PC-3 (cell line): ENCODE data around the gene PSG6. TPM values are rescaled to one million over a fixed set of nuclear protein-coding genes. Genes with fewer than 3 reads are reported as not detected.
"Not testable (repeated sequence)": the region's sequence is repeated elsewhere in the genome, so short reads cannot be mapped to it uniquely, and the experiment has no call there.

Experiments
- ATAC-seq: fragments of 200-7000 bp; cut with Tn5 transposase; 2 replicates; pipeline ENCODE4 v1.9.1; 2020; ENCODE audit warnings: mild to moderate bottlenecking, moderate library complexity
- BruUV-seq: library from RNA; stranded (reverse); fragments of 400-500 nt; replicated peaks from 2 replicates; lab custom pipeline; 2021; lab: Mats Ljungman, UMichigan
- CTCF ChIA-PET: fragments of 300-600 bp; sonication (Branson Sonifier 250); formaldehyde crosslinking; loops from one replicate; lab custom pipeline; 2022; ENCODE audit warnings: antibody characterized with exemption; lab: Charles Lee
- POLR2A ChIA-PET: fragments of 300-600 bp; sonication (Branson Sonifier 250); formaldehyde crosslinking; loops from one replicate; lab custom pipeline; 2022; ENCODE audit warnings: antibody characterized with exemption; ENCODE audit not compliant: unreplicated experiment; lab: Charles Lee
- DNase-seq: peaks from one replicate; pipeline ENCODE4 v3.0.0-alpha.2; 2015
- H2AFZ ChIP-seq: fragments of 300-600 bp; sonication (generic); 2 replicates; pipeline ENCODE4 v1.6.0; 2016; ENCODE audit warnings: antibody characterized with exemption, low read length
- H3F3A ChIP-seq: fragments of 300-600 bp; sonication (generic); one replicate; pipeline ENCODE4 v1.6.0; 2017; ENCODE audit warnings: antibody characterized with exemption, low read length, control low read depth, mild to moderate bottlenecking; ENCODE audit not compliant: unreplicated experiment
- H3K27ac ChIP-seq: fragments of 300-600 bp; sonication (generic); 2 replicates; pipeline ENCODE4 v1.5.1; 2016; ENCODE audit warnings: mild to moderate bottlenecking, low read length
- H3K27me3 ChIP-seq: fragments of 300-600 bp; sonication (generic); 2 replicates; pipeline ENCODE4 v1.6.1; 2016; ENCODE audit warnings: low read length, mixed read lengths
- H3K36me3 ChIP-seq: fragments of 300-600 bp; sonication (generic); 2 replicates; pipeline ENCODE4 v1.6.1; 2016; ENCODE audit warnings: low read depth, mixed run types, low read length, mixed read lengths
- H3K4me1 ChIP-seq: fragments of 300-600 bp; sonication (generic); 2 replicates; pipeline ENCODE4 v1.5.1; 2016; ENCODE audit warnings: low read length; ENCODE audit not compliant: insufficient read depth
- H3K4me2 ChIP-seq: fragments of 300-600 bp; sonication (generic); 2 replicates; pipeline ENCODE4 v1.6.0; 2016; ENCODE audit warnings: low read length
- H3K4me3 ChIP-seq: fragments of 300-600 bp; sonication (generic); 2 replicates; pipeline ENCODE4 v1.5.1; 2016; ENCODE audit warnings: mild to moderate bottlenecking, low read length, mixed read lengths
- H3K79me2 ChIP-seq: fragments of 300-600 bp; sonication (generic); 2 replicates; pipeline ENCODE4 v1.6.1; 2017; ENCODE audit warnings: low read length, mixed read lengths
- H3K9ac ChIP-seq: fragments of 300-600 bp; sonication (generic); 2 replicates; pipeline ENCODE4 v1.6.0; 2016; ENCODE audit warnings: mild to moderate bottlenecking, low read length
- H3K9me2 ChIP-seq: fragments of 300-600 bp; sonication (generic); replicated peaks from 2 replicates; pipeline ENCODE4 v1.6.1; 2016; ENCODE audit warnings: mixed run types, low read length, mixed read lengths
- H3K9me3 ChIP-seq: fragments of 300-600 bp; sonication (generic); 2 replicates; pipeline ENCODE4 v1.6.1; 2016; ENCODE audit warnings: low read length, mixed read lengths
- H4K20me1 ChIP-seq: fragments of 300-600 bp; sonication (generic); 2 replicates; pipeline ENCODE4 v1.6.1; 2016; ENCODE audit warnings: low read length, mixed read lengths
- CTCF ChIP-seq: fragments of 300-600 bp; sonication (generic); conservative IDR thresholded peaks from 2 replicates; pipeline ENCODE4 v1.5.1; 2017; ENCODE audit warnings: antibody characterized with exemption, low read depth, mild to moderate bottlenecking, low read length
- EZH2 ChIP-seq: fragments of 300-600 bp; sonication (generic); IDR thresholded peaks from one replicate; pipeline ENCODE4 v1.6.1; 2017; ENCODE audit warnings: antibody characterized with exemption, mild to moderate bottlenecking, low read length; ENCODE audit not compliant: unreplicated experiment
- intact Hi-C: fragments of 100-400 bp; cut with micrococcal nuclease; formaldehyde crosslinking; loops from 2 replicates; pipeline ENCODE4 v1.9.0; 2023
- total RNA-seq: library from RNA; depleted of rRNA; stranded (reverse); fragments of >200 nt; gene quantifications from 2 replicates; pipeline ENCODE4 v1.2.3, GENCODE V29; 2014

PSG6 gene
- total RNA-seq, 1 experiment from 2014 or later, result not detected

- no TSS peak for BruUV-seq
- H3K9me3 ChIP-seq, result no peaks in the 10 kb centered on the region
- no peak overlapping the region for H2AFZ ChIP-seq
- ATAC-seq (no peak), DNase-seq (peak; percentile 44)
- no peaks in the 10 kb centered on the region for H3K36me3 ChIP-seq
- ChIA-PET CTCF (no interaction called here), POLR2A (no interaction called here)
- H4K20me1 ChIP-seq, result no peaks in the 10 kb centered on the region
- no peaks in the 10 kb centered on the region for H3K4me1 ChIP-seq
- intact Hi-C loops, result no loop called here
- no peak overlapping the region for H3K4me2 ChIP-seq
- no peaks in the 10 kb centered on the region for H3K27me3 ChIP-seq
- no peak overlapping the region for H3K4me3 ChIP-seq
- H3K79me2 ChIP-seq, result no peaks in the 10 kb centered on the region
- H3K9me2 ChIP-seq, result no peaks in the 10 kb centered on the region
- TF ChIP-seq CTCF (peak; percentile 54), EZH2 (no peak)
- H3F3A ChIP-seq, result no peaks in the 10 kb centered on the region
- no peak overlapping the region for H3K27ac ChIP-seq
- H3K9ac ChIP-seq, result no peak overlapping the region
Measured at GRCh38 chr19:42942187-42942789, 24.6 kb upstream of the PSG6 start.

- ATAC-seq, POLR2A ChIA-PET: not testable (repeated sequence)
Measured at GRCh38 chr19:42937107-42937506, 19.4 kb upstream of the PSG6 start, which contains the start of gene PSG7. TSS of gene PSG7 (minus strand) at chr19:42937207. CDS start at chr19:42937076, 131 bp downstream.

GRCh38 chr19:42934726-42935125 is 17.0 kb upstream of the PSG6 start:
- H3K36me3 ChIP-seq, DNase-seq, H2AFZ ChIP-seq, H3K4me1 ChIP-seq, H3K9me3 ChIP-seq, H3K27me3 ChIP-seq, H3K9me2 ChIP-seq, H3K4me3 ChIP-seq, H3F3A ChIP-seq, H3K27ac ChIP-seq, ATAC-seq, POLR2A ChIA-PET, BruUV-seq, H4K20me1 ChIP-seq, H3K4me2 ChIP-seq, H3K9ac ChIP-seq, CTCF ChIA-PET, H3K79me2 ChIP-seq: not testable (repeated sequence)
- intact Hi-C loops, result loop anchor here (5.0 kb wide), 1 partner anchor 98 kb away; no protein-coding TSS in a partner anchor

More at GRCh38 chr19:42937107-42937506, 19.4 kb upstream of the PSG6 start, which contains the start of gene PSG7:
- H3K9ac ChIP-seq, intact Hi-C loops, H3K36me3 ChIP-seq, H3F3A ChIP-seq, H3K27ac ChIP-seq, H3K27me3 ChIP-seq, H2AFZ ChIP-seq, H3K9me3 ChIP-seq, H3K4me1 ChIP-seq, BruUV-seq, DNase-seq, H4K20me1 ChIP-seq, H3K79me2 ChIP-seq, H3K4me2 ChIP-seq, CTCF ChIA-PET, H3K9me2 ChIP-seq, H3K4me3 ChIP-seq: not testable (repeated sequence)

- H3K36me3 ChIP-seq, ATAC-seq, H3K9me3 ChIP-seq: not testable (repeated sequence)
Measured at GRCh38 chr19:42934183-42934582, 16.5 kb upstream of the PSG6 start.

GRCh38 chr19:42933412-42933811 is 15.7 kb upstream of the PSG6 start:
- H4K20me1 ChIP-seq, CTCF ChIA-PET, H2AFZ ChIP-seq, H3K4me1 ChIP-seq, DNase-seq, POLR2A ChIA-PET, ATAC-seq, H3K36me3 ChIP-seq, H3K27me3 ChIP-seq, H3F3A ChIP-seq, H3K4me2 ChIP-seq, H3K4me3 ChIP-seq, BruUV-seq, H3K79me2 ChIP-seq, H3K9me2 ChIP-seq, H3K9ac ChIP-seq, H3K9me3 ChIP-seq: not testable (repeated sequence)
- peak overlapping the region; percentile 29; the same call in 1 of the 2 replicates for H3K27ac ChIP-seq
- intact Hi-C loops, result loop anchor here (5.0 kb wide), 1 partner anchor 99 kb away; no protein-coding TSS in a partner anchor

More at GRCh38 chr19:42934183-42934582, 16.5 kb upstream of the PSG6 start:
- BruUV-seq, H3K9ac ChIP-seq, H3K4me3 ChIP-seq, H3F3A ChIP-seq, H4K20me1 ChIP-seq, POLR2A ChIA-PET, H3K27me3 ChIP-seq, H3K79me2 ChIP-seq, CTCF ChIA-PET, H3K27ac ChIP-seq, H3K4me2 ChIP-seq, DNase-seq, H3K9me2 ChIP-seq, H3K4me1 ChIP-seq, H2AFZ ChIP-seq: not testable (repeated sequence)
- intact Hi-C loops, result loop anchor here (5.0 kb wide), 1 partner anchor 98 kb away; no protein-coding TSS in a partner anchor
